Measurements from ENCODE around the gene SDK1.

Gene SDK1

GRCh38 chr7:4103352-4104091, 802.5 kb downstream of the SDK1 start:
- no peak overlapping the region for H3K4me3 ChIP-seq (ENCODE audit: low read depth, low read length)
- no peaks in the 10 kb centered on the region; the same call in 1 of the 2 replicates for H3K9me3 ChIP-seq
- no peaks in the 10 kb centered on the region for H3K4me1 ChIP-seq
- no peak for TF ChIP-seq CTCF (IDR thresholded peaks at IDR 0.05; ENCODE audit: low read depth, low read length)
- no peaks in the 10 kb centered on the region for H3K27me3 ChIP-seq
- no peak for DNase-seq
- H3K36me3 ChIP-seq = no peaks in the 10 kb centered on the region

DNA sequence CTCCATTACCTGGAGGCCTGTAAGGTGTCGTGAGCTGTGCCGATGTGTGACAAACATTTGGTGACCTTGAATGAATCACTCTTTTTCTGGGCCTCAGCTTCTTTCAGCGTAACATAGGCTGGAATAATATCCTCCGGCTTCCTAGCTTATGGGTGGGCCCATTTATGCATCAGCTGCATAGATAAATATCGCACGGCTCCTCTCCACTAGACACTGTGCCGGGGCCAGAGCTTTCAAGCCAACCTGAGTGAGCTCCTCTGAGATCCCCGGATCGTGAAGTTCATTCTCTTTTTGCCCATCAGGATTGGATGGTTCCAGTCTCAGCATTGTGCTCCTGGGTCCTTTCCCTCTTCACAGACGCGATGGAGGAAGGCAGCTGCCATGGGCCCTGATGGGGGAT, 806.8 kb downstream of the SDK1 start:
- H3K4me3 ChIP-seq (ENCODE audit: low read depth, low read length) = no peak overlapping the region
- H3K4me1 ChIP-seq = no peaks in the 10 kb centered on the region

GRCh38 chr7:4108951-4109350, 807.9 kb downstream of the SDK1 start:
- no peaks in the 10 kb centered on the region for H3K36me3 ChIP-seq
- H3K27me3 ChIP-seq = no peaks in the 10 kb centered on the region
- H3K4me3 ChIP-seq (ENCODE audit: low read depth, low read length) = no peak overlapping the region
- no peaks in the 10 kb centered on the region; the same call in 1 of the 2 replicates for H3K9me3 ChIP-seq
- DNase-seq = no peak
- no peak for TF ChIP-seq CTCF (IDR thresholded peaks at IDR 0.05; ENCODE audit: low read depth, low read length)
- no peaks in the 10 kb centered on the region for H3K4me1 ChIP-seq

More for the DNA sequence above, 806.8 kb downstream of the SDK1 start:
- no peak for DNase-seq
- Histone ChIP-seq H3K9me3 (no peaks in the 10 kb centered on the region; the same call in none of the 2 replicates), H3K27me3 (no peaks in the 10 kb centered on the region), H3K36me3 (no peaks in the 10 kb centered on the region)
- TF ChIP-seq CTCF (IDR thresholded peaks at IDR 0.05; ENCODE audit: low read depth, low read length) = no peak

- no peak for DNase-seq
- H3K27me3 ChIP-seq = no peaks in the 10 kb centered on the region
- peaks cover under 1% of the 10 kb centered on the region; the same call in 1 of the 2 replicates for H3K9me3 ChIP-seq
- no peaks in the 10 kb centered on the region for H3K4me1 ChIP-seq
- H3K4me3 ChIP-seq (ENCODE audit: low read depth, low read length) = no peak overlapping the region
- no peaks in the 10 kb centered on the region for H3K36me3 ChIP-seq
- TF ChIP-seq CTCF (IDR thresholded peaks at IDR 0.05; ENCODE audit: low read depth, low read length) = no peak
Measured at GRCh38 chr7:4109481-4110110, 808.5 kb downstream of the SDK1 start.

- Histone ChIP-seq H3K36me3 (no peaks in the 10 kb centered on the region), H3K4me1 (no peaks in the 10 kb centered on the region), H3K27me3 (no peaks in the 10 kb centered on the region), H3K9me3 (peaks cover 3% of the 10 kb centered on the region; the same call in 1 of the 2 replicates), H3K4me3 (ENCODE audit: low read depth, low read length) (no peak overlapping the region)
- no peak for DNase-seq
- no peak for TF ChIP-seq CTCF (IDR thresholded peaks at IDR 0.05; ENCODE audit: low read depth, low read length)
Measured at GRCh38 chr7:4110438-4110837, 809.4 kb downstream of the SDK1 start.

DNA sequence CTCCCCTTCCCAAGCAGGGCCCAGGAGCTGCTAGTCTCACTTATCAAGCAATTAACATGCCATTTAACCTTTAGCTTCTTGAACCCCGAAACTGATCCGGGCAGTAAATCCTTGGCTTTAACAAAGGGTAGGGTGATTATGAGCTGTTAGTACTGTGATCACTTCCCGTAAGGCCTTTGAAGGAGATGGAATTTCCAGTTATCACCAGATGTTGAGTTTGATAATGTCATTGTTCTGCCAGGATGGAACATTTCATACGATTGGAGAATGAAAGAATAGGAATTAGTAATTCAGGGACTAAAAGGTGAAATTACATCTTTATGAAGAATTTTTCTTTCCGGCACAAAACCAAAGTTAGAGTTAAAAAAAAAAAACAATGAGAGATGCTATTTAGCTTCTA, 810.1 kb downstream of the SDK1 start:
- TF ChIP-seq CTCF (IDR thresholded peaks at IDR 0.05; ENCODE audit: low read depth, low read length) = no peak
- no peaks in the 10 kb centered on the region for H3K4me1 ChIP-seq
- H3K9me3 ChIP-seq = peaks cover 3% of the 10 kb centered on the region; the same call in 1 of the 2 replicates
- H3K4me3 ChIP-seq (ENCODE audit: low read depth, low read length) = no peak overlapping the region
- DNase-seq = no peak
- no peaks in the 10 kb centered on the region for H3K36me3 ChIP-seq
- no peaks in the 10 kb centered on the region for H3K27me3 ChIP-seq
